Calu3 (cell line): ENCODE results near the gene GRAMD1B. TPM values are rescaled to one million over a fixed set of nuclear protein-coding genes. Genes with fewer than 3 reads are reported as not detected.

ENCODE experiments used
- BruUV-seq: library from RNA; stranded (reverse); fragments of 400-500 nt; replicated peaks from 2 replicates; lab custom pipeline; 2021; lab: Mats Ljungman, UMichigan
- CTCF ChIA-PET: fragments of 300-600 bp; sonication (Branson Sonifier 250); formaldehyde crosslinking; loops from one replicate; lab custom pipeline; 2022; ENCODE audit warnings: antibody characterized with exemption; lab: Charles Lee
- DNase-seq: peaks from one replicate; pipeline ENCODE4 v3.0.0; 2022
- H3K27ac Mint-ChIP-seq: one replicate; pipeline ENCODE4 v1.8.0; 2022; ENCODE audit warnings: mixed read lengths; ENCODE audit not compliant: unreplicated experiment
- H3K27me3 Mint-ChIP-seq: one replicate; pipeline ENCODE4 v1.8.0; 2022; ENCODE audit warnings: mixed read lengths; ENCODE audit not compliant: unreplicated experiment
- H3K36me3 Mint-ChIP-seq: one replicate; pipeline ENCODE4 v1.8.0; 2022; ENCODE audit warnings: mild to moderate bottlenecking, moderate library complexity, mixed read lengths; ENCODE audit not compliant: insufficient read depth, unreplicated experiment
- H3K4me1 Mint-ChIP-seq: one replicate; pipeline ENCODE4 v1.8.0; 2022; ENCODE audit warnings: mild to moderate bottlenecking, low read depth, mixed read lengths; ENCODE audit not compliant: unreplicated experiment
- H3K4me3 Mint-ChIP-seq: one replicate; pipeline ENCODE4 v1.8.0; 2022; ENCODE audit warnings: mild to moderate bottlenecking, low read depth, moderate library complexity, mixed read lengths; ENCODE audit not compliant: unreplicated experiment
- H3K9me3 Mint-ChIP-seq: one replicate; pipeline ENCODE4 v1.8.0; 2022; ENCODE audit warnings: low read depth, mixed read lengths; ENCODE audit not compliant: unreplicated experiment
- CTCF ChIP-seq: fragments of 200-600 bp; IDR thresholded peaks from one replicate; pipeline ENCODE4 v1.8.0; 2022; ENCODE audit warnings: antibody characterized with exemption; ENCODE audit not compliant: unreplicated experiment
- intact Hi-C: fragments of 100-400 bp; cut with micrococcal nuclease; formaldehyde crosslinking; loops from one replicate; pipeline ENCODE4 v1.10.0; 2022; ENCODE audit not compliant: unreplicated experiment
- total RNA-seq: library from RNA; stranded (reverse); gene quantifications from 2 replicates; pipeline ENCODE4 v1.2.3, GENCODE V29; 2022

GRAMD1B gene
- total RNA-seq, 1 experiment from 2014 or later: 5.9 TPM

GRCh38 chr11:123562158-123562557 is 132.1 kb downstream of the GRAMD1B start:
- no peak for DNase-seq
- TF ChIP-seq CTCF: no peak
- Mint-ChIP-seq H3K4me1 (peaks cover 8% of the 10 kb centered on the region), H3K4me3 (no peak overlapping the region), H3K9me3 (no peaks in the 10 kb centered on the region), H3K27me3 (peaks cover 80% of the 10 kb centered on the region), H3K27ac (no peak overlapping the region), H3K36me3 (no peaks in the 10 kb centered on the region)
- CTCF ChIA-PET: no interaction called here
- intact Hi-C loops: no loop called here
- no TSS peak for BruUV-seq

- peaks cover 85% of the 10 kb centered on the region for H3K27me3 Mint-ChIP-seq
- H3K4me3 Mint-ChIP-seq: no peak overlapping the region
- TF ChIP-seq CTCF: no peak
- no TSS peak for BruUV-seq
- H3K27ac Mint-ChIP-seq: no peak overlapping the region
- peaks cover 8% of the 10 kb centered on the region for H3K4me1 Mint-ChIP-seq
- H3K36me3 Mint-ChIP-seq: no peaks in the 10 kb centered on the region
- H3K9me3 Mint-ChIP-seq: no peaks in the 10 kb centered on the region
- no peak for DNase-seq
- intact Hi-C loops: no loop called here
- CTCF ChIA-PET: interaction anchor here (0.7 kb wide), 1 partner anchor 23 kb away, joined by 3 read pairs; no protein-coding TSS in a partner anchor
Observed at GRCh38 chr11:123562829-123563228, 132.8 kb downstream of the GRAMD1B start.

- no peaks in the 10 kb centered on the region for H3K9me3 Mint-ChIP-seq
- CTCF ChIA-PET: no interaction called here
- H3K27me3 Mint-ChIP-seq: peaks cover 85% of the 10 kb centered on the region
- intact Hi-C loops: no loop called here
- H3K4me3 Mint-ChIP-seq: no peak overlapping the region
- no peak overlapping the region for H3K27ac Mint-ChIP-seq
- DNase-seq: no peak
- BruUV-seq: no TSS peak
- no peaks in the 10 kb centered on the region for H3K36me3 Mint-ChIP-seq
- peaks cover 8% of the 10 kb centered on the region for H3K4me1 Mint-ChIP-seq
- no peak for TF ChIP-seq CTCF
Observed at GRCh38 chr11:123564221-123564620, 134.2 kb downstream of the GRAMD1B start.

GRCh38 chr11:123566852-123567251 is 136.8 kb downstream of the GRAMD1B start:
- TF ChIP-seq CTCF: no peak
- Mint-ChIP-seq H3K4me3 (no peak overlapping the region), H3K4me1 (no peaks in the 10 kb centered on the region), H3K36me3 (no peaks in the 10 kb centered on the region), H3K27me3 (peaks cover 85% of the 10 kb centered on the region), H3K27ac (no peak overlapping the region), H3K9me3 (no peaks in the 10 kb centered on the region)
- intact Hi-C loops: no loop called here
- BruUV-seq: no TSS peak
- DNase-seq: no peak
- CTCF ChIA-PET: interaction anchor here (1.2 kb wide), 1 partner anchor 9 kb away, joined by 3 read pairs; no protein-coding TSS in a partner anchor
